Stromal cell of bone marrow (primary cell): Measurements from ENCODE around the gene CRLF2.
"Not testable (repeated sequence)": the region's sequence is repeated elsewhere in the genome, so short reads cannot be mapped to it uniquely, and the experiment has no call there.

ENCODE experiments used
- DNase-seq: peaks from one replicate; pipeline ENCODE4 v3.0.0-alpha.2; 2012; ENCODE audit warnings: low read depth

CRLF2 gene

GRCh38 chrX:1212532-1212931, at the start of gene CRLF2:
CRLF2 (minus strand) TSS chrX:1212649; CDS start chrX:1212634, 15 bp downstream.
- DNase-seq = peak; percentile 62

- not testable (repeated sequence) for DNase-seq
Observed at GRCh38 chrX:1261771-1262170, 49.3 kb upstream of the CRLF2 start.

DNA sequence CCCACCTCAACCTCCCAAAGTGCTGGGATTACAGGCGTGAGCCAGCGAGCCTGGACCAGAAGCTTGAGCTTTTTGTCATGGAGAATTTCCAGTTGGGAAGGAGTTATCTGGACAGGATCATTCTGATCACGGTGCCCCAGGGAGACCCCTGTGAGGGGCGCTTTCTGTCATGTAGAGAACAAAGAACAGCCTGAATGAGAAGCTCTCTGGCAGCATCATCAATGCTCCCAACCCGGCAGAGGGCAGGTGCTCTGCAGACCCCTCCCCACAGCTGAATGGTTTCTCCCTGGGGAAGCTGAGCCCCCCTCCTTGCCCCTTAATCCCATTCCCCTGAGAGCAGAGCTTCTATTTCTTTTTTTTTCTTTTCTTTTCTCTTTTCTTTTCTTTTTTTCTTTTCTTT, 48.8 kb upstream of the CRLF2 start:
- DNase-seq = no peak

GRCh38 chrX:1252861-1253260, 40.4 kb upstream of the CRLF2 start:
- DNase-seq = no peak

DNA sequence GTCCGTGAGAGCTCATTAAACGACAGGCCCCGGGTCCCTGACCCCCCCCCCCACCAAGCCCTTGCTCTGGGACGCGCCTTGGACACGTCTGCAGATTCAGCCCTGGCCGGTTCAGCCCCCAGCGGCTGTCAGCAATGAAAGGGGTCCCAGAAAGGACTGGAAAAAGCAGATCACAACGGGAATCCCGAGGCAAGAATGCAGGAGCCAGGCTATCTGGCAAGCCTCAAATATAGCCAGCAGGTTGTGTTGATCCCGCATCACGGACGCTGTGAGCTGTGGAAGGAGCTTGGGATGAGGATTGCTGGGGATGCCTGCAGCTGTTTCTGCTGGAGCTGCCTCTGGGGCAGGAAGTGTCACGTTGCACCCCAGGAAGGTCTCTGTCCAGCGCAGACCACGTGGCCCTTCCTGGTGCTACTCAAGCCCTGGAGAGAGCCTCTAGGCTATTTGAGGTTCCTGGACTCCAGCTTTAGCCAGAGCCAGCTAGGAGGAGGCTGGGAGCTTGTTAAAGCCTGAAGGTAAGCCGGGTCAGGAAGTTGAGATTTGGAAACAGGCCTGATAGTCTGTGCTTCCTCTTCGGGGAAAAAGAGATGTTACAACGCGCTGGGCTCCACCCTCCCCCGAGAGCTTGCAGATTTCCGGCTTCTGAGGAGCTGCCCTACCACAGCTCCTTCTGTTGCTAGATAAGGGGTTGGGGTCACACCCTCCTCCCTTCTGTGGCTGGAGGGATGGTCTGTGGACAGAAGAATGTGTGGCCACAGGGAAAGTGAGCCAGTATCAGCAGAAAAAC, 36.8 kb upstream of the CRLF2 start:
- DNase-seq = peak; percentile 9

GRCh38 chrX:1248331-1249061, 36.0 kb upstream of the CRLF2 start:
- DNase-seq = no peak

DNA sequence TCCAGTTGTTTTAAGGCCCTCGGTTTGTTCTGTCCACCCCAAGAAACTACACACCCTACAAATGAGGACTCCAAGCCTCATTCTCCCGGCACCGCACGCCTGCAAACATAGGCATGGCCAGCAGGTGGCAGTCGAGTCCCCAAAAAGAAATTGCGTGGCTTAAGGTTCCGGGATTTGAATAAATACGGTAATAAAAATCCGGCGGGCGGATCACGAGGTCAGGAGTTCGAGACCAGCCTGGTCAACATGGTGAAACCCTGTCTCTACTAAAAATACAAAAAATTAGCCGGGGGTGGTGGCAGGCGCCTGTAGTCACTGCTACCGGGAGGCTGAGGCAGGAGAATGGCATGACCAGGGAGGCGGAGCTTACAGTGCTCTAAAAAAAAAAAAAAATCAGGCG, 34.4 kb upstream of the CRLF2 start:
- DNase-seq = peak; percentile 28

DNA sequence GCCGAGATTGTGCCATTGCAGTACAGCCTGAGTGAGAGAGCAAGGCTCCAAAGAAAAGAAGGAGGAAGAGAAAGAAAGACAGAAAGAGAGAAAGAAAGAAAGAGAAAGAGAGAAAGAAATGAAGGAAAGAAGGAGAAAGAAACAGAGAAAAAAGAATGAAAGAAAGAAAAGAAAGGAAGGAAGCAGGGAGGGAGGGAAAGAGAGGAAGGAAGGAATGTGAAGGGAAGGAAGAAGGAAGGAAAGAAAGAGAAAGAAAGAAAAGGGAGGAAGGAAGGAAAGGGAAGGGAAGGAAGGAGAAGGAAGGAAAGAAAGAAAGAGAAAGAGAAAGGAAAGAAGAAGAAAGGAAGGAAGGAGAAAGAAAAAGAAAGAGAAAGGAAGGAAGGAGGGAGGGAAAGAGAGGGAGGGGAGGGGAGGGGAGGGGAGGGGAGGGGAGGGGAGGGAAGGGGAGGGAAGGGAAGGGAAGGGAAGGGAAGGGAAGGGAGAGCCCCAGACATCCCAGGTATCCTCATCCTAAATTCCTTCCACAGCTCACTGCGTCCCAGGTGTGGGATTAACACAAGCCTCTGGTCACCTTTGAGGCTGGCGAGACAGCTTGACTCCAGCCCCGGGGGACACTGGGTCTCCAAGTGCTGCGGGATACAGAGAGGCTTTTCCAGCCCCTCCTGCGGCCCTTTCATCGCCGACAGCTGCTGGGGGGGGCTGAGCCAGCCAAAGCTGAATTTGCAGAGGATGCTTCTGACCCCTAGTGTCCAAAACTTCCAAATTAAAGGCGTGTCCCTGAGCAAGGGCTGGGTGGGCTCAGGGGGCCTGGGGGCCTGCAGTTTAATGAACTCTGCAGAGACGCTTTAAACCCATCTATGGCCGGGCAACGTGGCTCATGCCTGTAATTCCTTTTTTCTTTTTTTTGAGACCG, 32.0 kb upstream of the CRLF2 start:
- no peak for DNase-seq

- no peak for DNase-seq
Observed at GRCh38 chrX:1242891-1243402, 30.5 kb upstream of the CRLF2 start.

- DNase-seq = not testable (repeated sequence)
Observed at GRCh38 chrX:1240551-1240950, 28.1 kb upstream of the CRLF2 start.

DNA sequence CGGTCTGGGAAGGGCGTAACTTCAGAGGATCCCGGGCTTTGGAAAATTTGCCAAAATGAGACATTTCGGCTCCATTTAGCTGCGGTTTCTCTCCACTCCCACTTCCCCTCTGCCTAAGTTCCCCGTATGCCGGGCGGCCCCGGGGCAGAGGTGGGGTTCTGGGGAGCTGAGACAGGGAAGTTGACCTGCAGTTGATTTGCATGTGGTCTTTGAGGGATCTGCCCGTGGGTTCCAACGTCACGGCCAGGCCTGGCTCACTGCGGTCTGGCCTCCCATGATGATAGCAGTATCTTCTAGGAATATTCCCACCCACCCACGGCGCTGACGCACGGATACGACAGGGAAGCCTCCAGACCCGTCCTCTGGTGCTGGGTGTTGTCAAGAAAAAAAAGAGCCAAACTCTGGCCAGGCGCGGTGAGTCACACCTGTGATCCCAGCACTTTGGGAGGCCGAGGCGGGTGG, 27.3 kb upstream of the CRLF2 start:
- DNase-seq = no peak

DNA sequence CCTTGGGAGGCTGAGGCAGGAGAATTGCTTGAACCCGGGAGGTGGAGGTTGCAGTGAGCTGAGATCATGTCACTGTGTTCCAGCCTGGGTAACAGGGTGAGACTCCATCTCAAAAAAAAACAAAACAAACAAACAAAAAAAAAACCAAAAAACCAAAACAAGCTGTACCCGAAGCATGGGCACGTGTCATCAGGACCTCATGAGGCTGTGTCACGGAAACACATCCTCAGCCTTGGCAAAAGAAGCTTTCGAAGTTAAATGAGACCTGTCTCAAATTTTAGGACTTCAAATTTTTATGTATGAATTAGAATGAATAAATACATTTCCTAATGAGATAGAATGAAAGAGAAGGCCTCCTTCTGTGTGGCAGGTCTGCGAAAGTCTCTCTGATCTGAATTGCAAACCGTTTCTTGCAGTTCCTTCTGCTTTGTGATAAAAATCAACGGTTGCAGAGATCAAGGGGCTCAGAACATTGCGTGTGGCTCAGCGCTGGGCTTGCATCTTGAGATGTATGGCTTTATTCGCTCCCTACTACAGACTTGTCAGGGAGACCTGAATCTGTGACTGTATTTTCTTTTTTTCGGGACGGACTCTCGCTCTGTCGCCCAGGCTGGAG, 19.5 kb upstream of the CRLF2 start:
- no peak for DNase-seq

GRCh38 chrX:1228101-1228500, 15.7 kb upstream of the CRLF2 start:
- not testable (repeated sequence) for DNase-seq

DNA sequence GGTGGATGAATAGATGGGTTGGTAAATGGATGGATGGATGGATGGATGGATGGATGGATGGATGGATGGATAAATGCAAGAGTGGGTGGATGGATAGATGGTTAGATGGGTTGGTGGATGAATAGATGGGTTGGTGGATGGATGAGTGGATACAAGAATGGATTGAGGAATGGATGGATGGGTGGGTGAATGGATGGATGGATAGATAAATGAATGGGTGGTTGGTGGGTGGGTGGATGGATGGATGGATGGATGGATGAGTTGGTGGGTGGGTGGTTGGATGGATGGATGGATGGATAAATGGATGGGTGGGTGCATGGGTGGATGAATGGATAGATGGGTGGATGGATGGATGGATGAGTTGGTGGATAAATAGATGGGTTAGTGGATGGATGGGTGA, 13.8 kb upstream of the CRLF2 start:
- no peak for DNase-seq

DNA sequence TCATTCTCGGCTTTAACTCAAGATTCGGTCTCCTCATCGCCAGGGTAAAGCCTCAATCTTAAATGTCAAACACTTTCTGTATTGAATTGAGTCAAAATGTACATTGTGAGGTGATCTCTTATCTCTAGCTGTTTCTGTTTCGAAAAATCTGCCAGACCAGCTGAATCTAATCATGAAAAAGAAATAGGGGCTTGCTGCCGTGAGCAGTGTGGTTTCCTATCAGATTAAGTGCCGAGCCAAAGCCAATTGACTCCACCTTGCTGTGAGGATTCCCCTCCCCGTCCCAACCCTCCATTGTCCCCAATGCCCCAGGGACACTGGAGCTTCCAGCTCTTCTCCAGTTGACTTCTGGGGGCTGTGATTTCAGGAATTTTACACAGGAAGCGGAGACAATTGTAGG, 12.5 kb upstream of the CRLF2 start:
- no peak for DNase-seq

- no peak for DNase-seq
Observed at GRCh38 chrX:1223242-1223600, 10.8 kb upstream of the CRLF2 start.

- peak; percentile 41 for DNase-seq
Observed at GRCh38 chrX:1222531-1223241, 10.2 kb upstream of the CRLF2 start.

DNA sequence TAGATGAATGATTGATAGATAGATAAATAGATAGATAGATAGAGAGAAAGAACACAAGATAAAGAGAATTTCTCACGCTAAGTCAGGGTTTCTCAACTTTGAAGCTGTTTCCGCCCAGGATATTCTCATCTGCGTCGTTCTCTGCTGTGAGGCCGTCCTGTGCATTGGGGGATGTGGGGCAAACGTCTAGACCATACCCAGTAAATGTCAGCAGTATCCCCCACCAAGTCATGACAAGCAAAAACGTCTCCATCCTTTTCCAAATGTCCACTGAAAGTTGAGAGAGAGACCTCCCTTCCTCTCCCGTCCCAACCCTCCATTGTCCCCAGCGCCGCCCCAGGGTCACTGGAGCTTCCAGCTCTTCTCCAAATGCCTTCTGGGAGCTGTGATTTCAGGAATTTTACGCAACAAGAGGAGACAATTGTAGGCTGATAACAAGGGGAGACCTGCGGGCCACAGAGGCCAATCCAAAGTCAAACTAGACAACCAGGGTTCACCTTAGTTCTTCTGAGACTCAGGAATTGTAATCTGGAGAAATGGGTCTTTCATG, 8.9 kb upstream of the CRLF2 start:
- DNase-seq = no peak

DNA sequence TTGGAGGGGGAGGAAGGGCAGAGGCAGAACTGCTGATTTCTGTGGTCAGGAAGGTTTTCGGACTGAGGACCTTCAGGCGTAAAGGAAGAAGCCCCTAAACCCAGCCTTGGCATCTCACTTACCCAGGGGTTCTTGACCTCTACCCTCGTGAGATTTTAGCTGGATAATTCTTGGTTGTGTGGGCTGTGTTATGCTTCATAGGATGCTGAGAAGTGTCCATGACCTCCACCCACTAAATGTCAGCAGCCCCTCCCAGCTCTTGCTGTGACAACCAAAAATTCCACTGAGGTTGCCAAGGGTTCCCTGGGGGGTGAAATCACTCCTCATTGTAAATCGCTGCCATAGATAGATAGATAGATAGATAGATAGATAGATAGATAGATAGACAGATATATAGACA, 5.8 kb upstream of the CRLF2 start:
- DNase-seq = no peak

GRCh38 chrX:1215123-1215823, 2.8 kb upstream of the CRLF2 start:
- no peak for DNase-seq
